Measurements from ENCODE around the gene ARRDC4. TPM values are rescaled to one million over a fixed set of nuclear protein-coding genes. Genes with fewer than 3 reads are reported as not detected.

ARRDC4 gene
- total and polyA plus RNA-seq, 9 of the 15 experiments (the other 6 are each of a cell fraction or from before 2014, with no cell fraction given), result 4.3 to 16.1 (median 14.4) TPM

DNA sequence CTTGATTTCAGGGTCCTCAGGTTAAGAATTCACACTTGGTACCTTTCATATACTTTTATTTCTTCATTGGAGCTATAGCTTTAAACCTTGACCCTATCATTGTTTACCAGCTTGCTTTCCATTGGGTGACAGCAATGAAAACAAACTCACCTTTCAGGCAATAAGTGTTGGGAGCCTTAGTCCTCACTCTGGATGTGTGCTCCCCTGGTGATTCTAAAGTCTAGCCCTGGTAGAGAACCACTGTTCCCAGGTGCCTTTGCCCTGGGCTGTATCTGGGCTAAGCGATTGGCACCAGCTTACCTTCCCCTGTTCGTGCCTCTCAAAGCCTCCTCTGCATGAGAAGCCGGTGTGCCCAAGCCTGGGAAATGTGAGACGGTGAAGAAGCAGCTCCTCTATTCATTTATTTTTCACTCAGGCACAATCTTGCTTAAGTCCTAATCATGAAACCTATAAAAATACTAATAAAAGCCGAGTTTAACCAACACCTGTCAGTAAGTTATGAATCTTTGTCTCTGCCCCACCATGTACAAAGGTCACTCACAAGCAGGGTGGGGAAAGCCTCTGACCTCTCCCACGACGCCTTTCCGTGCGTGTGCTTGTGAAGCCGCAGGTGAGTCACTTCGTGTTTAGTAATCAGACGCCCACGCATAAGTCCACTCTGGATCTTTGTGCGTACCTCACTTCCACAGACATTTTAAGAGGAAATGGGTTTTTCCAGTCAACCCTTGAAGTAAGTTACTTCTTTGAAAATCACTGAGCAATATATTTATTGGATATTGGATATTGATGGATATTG is 12.8 kb upstream of the ARRDC4 start (continued):
- TF ChIP-seq HOMEZ (CRISPR knock-in tag; IDR thresholded peaks at IDR 0.05), result no peak
- TF ChIP-seq ZNF561 (CRISPR knock-in tag; conservative IDR thresholded peaks at IDR 0.05), result no peak
- no peak for TF ChIP-seq SRSF1 (IDR thresholded peaks at IDR 0.05; ENCODE audit: low read depth, low read length)
- TF ChIP-seq ZNF3 (CRISPR knock-in tag; IDR thresholded peaks at IDR 0.05), result no peak
- no peak for TF ChIP-seq PTRF (tag; IDR thresholded peaks at IDR 0.05)
- no peak for TF ChIP-seq ZNF511 (CRISPR knock-in tag; IDR thresholded peaks at IDR 0.05)
- TF ChIP-seq PRPF4 (IDR thresholded peaks at IDR 0.05; ENCODE audit: insufficient read depth, low read depth, low read length, poor library complexity, severe bottlenecking), result no peak
- no peak for TF ChIP-seq RFX1 (IDR thresholded peaks at IDR 0.05)
- TF ChIP-seq EWSR1 (IDR thresholded peaks at IDR 0.05; ENCODE audit: borderline replicate concordance, low read depth, partially characterized antibody), result no peak
- no peak for TF ChIP-seq HNRNPUL1 (IDR thresholded peaks at IDR 0.05; ENCODE audit: low read length)
- TF ChIP-seq CBFA2T2 (conservative IDR thresholded peaks at IDR 0.05), result no peak
- TF ChIP-seq HCFC1 (IDR thresholded peaks at IDR 0.05; ENCODE audit: low read depth, low read length), result no peak
- TF ChIP-seq JUND (IDR thresholded peaks at IDR 0.05; ENCODE audit: borderline replicate concordance, low read depth, low read length), result peak; percentile 13; the same call in 1 of the 2 replicates
- no peak for TF ChIP-seq JUND (tag; IDR thresholded peaks at IDR 0.05; ENCODE audit: borderline replicate concordance, low read depth, low read length)
- peak; percentile 78 for TF ChIP-seq EGR1 (conservative IDR thresholded peaks at IDR 0.05)
- TF ChIP-seq WHSC1 (IDR thresholded peaks at IDR 0.05; ENCODE audit: low read length), result no peak
- TF ChIP-seq SIRT6 (IDR thresholded peaks at IDR 0.05; ENCODE audit: low read depth, low read length), result no peak
- no peak for TF ChIP-seq CHCHD3 (CRISPR knock-in tag; IDR thresholded peaks at IDR 0.05)
- TF ChIP-seq U2AF1 (optimal IDR thresholded peaks at IDR 0.05; ENCODE audit: low read depth, low read length), result no peak
- 0 out of 2 replicates have a peak, but pooled peaks have one; percentile 11 for TF ChIP-seq FOSL1 (tag; conservative IDR thresholded peaks at IDR 0.05)
- TF ChIP-seq RNF219 (CRISPR knock-in tag; IDR thresholded peaks at IDR 0.05), result no peak
